Measurements from ENCODE around the gene MOG. TPM values are rescaled to one million over a fixed set of nuclear protein-coding genes. Genes with fewer than 3 reads are reported as not detected.
A peak's percentile ranks its signal among the peaks of the same experiment; 100 is the strongest.

The MOG gene
- total RNA-seq, 2 donors from 2014 or later = not detected

DNA sequence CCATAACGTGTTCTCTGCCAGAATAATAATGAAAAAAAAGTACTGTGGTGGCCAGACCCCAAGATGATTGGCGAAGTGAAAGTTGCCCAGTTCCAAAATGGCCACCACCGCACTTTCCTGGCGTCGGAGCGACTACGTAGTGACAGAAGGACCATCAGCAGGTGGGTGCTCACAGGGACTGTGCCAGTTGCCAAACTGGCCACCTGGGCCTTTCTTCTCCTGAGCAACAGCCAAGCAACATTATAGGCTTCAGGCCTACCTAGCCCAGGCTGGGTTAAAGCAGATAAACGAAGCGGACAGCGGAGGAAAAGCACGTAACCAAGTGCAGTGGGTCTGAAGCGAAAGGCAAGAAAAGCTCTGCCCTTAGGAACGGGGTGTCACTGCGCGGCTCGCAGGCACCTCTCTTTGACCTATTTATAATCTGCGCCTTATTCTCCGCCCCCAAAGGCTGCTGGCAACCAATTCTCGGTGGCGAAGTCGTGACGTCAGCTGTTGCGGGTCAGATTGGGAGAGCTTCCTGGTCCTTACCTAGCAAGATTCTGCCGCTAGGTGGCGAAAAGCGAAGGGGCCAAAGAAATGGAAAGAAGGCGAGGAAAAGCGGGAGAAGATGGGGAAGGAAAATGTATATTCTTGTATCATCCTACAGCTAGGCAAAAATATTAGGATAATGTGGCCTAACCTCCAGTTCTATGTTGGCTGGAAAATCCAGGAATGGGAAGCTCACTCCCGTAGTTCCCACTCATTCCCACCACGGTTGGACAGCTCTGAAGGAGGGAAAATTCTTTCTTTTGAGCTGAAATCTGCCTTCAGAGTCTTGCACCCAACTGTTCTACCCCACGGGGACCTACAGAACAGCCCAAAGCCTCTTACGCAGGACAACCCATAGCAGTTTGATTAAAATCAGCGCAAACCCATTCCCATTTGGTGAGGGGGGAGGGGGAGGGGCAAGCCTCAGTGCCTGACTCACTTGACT is 6.9 kb upstream of the MOG start:
- Mint-ChIP-seq H3K4me1 (peaks cover 10% of the 10 kb centered on the region), H3K9me3 (no peaks in the 10 kb centered on the region), H3K4me3 (peak overlapping the region; percentile 67), H3K27ac (peak overlapping the region; percentile 93), H3K36me3 (ENCODE audit: low read depth) (no peaks in the 10 kb centered on the region), H3K27me3 (ENCODE audit: insufficient read depth) (no peaks in the 10 kb centered on the region)
- no peak overlapping the region for H3K27ac ChIP-seq (ENCODE audit: low read depth, low read length)
- peak overlapping the region; percentile 78 for H3K4me3 ChIP-seq (ENCODE audit: low read length)
- peaks cover 7% of the 10 kb centered on the region for H3K27me3 ChIP-seq (ENCODE audit: control insufficient read depth, insufficient read depth, low read length, poor library complexity, severe bottlenecking)
- DNase-seq = peak; percentile 99
- H3K4me1 ChIP-seq (ENCODE audit: control insufficient read depth, insufficient read depth, low read length) = no peaks in the 10 kb centered on the region
- peak overlapping the region; percentile 41 for H3K9ac ChIP-seq (ENCODE audit: extremely low read depth, low read length, poor library complexity, severe bottlenecking)
- H3K9me3 ChIP-seq (ENCODE audit: control insufficient read depth, low read length) = no peaks in the 10 kb centered on the region
- H3K36me3 ChIP-seq (ENCODE audit: control insufficient read depth, insufficient read depth, low read length) = no peaks in the 10 kb centered on the region
- TF ChIP-seq CTCF (conservative IDR thresholded peaks at IDR 0.05) = peak; percentile 90
- WGBS, 2 experiments (ENCODE audit: insufficient coverage in 1 of 2, insufficient read length in 1 of 2) = 13 to 14% methylated on average over 21 to 33 of the region's 33 CpGs

DNA sequence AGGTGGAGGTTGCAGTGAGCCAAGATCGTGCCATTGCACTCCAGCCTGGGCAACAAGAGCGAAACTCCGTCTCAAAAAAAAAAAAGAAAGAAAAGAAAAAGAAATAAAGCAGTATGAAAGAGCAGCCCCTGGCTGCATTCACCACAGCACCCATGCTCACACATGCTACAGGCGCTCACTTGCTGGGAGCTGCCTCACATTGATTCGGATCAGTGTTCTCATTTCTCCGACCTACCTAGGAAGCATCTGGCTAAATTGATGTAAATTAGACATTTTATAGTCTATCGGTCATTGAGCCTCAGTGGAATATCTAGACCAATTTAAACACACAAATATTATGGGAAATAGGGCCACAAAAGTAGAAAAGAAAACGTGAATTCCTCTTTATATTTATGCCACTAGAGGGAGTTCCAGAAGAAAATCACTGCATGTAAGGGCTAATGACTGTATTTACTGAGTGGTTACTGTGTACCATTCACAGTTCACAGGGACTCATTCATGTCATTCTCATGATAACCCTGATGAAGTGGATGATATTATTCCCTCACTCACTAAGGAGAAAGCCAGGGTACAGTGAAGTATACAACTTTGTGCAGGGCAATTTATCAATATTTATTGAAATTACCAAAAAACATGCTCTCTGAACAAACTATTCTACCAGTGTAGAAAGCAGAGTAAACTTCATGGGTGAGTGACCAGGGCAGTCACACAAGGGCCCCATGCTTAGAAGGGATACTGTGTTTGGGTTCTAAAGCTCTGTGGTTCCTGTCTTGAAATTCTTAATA is 5.3 kb upstream of the MOG start:
- Histone ChIP-seq H3K36me3 (ENCODE audit: control insufficient read depth, insufficient read depth, low read length) (no peaks in the 10 kb centered on the region), H3K9ac (ENCODE audit: extremely low read depth, low read length, poor library complexity, severe bottlenecking) (no peak overlapping the region), H3K9me3 (ENCODE audit: control insufficient read depth, low read length) (no peaks in the 10 kb centered on the region), H3K4me3 (ENCODE audit: low read length) (no peak overlapping the region), H3K27me3 (ENCODE audit: control insufficient read depth, insufficient read depth, low read length, poor library complexity, severe bottlenecking) (peaks cover 19% of the 10 kb centered on the region), H3K4me1 (ENCODE audit: control insufficient read depth, insufficient read depth, low read length) (no peaks in the 10 kb centered on the region), H3K27ac (ENCODE audit: low read depth, low read length) (no peak overlapping the region)
- WGBS, 2 experiments (ENCODE audit: insufficient coverage in 1 of 2, insufficient read length in 1 of 2) = 67 to 76% methylated on average over 5 to 7 of the region's 8 CpGs
- Mint-ChIP-seq H3K27ac (no peak overlapping the region), H3K9me3 (no peaks in the 10 kb centered on the region), H3K27me3 (ENCODE audit: insufficient read depth) (peaks cover 10% of the 10 kb centered on the region), H3K4me1 (peaks cover 20% of the 10 kb centered on the region), H3K36me3 (ENCODE audit: low read depth) (no peaks in the 10 kb centered on the region), H3K4me3 (no peak overlapping the region)
- TF ChIP-seq CTCF (conservative IDR thresholded peaks at IDR 0.05) = peak; percentile 89
- no peak for DNase-seq

- Histone ChIP-seq H3K9me3 (ENCODE audit: control insufficient read depth, low read length) (no peaks in the 10 kb centered on the region), H3K27me3 (ENCODE audit: control insufficient read depth, insufficient read depth, low read length, poor library complexity, severe bottlenecking) (peaks cover 25% of the 10 kb centered on the region), H3K9ac (ENCODE audit: extremely low read depth, low read length, poor library complexity, severe bottlenecking) (no peak overlapping the region), H3K4me3 (ENCODE audit: low read length) (no peak overlapping the region), H3K27ac (ENCODE audit: low read depth, low read length) (no peak overlapping the region), H3K36me3 (ENCODE audit: control insufficient read depth, insufficient read depth, low read length) (no peaks in the 10 kb centered on the region), H3K4me1 (ENCODE audit: control insufficient read depth, insufficient read depth, low read length) (no peaks in the 10 kb centered on the region)
- Mint-ChIP-seq H3K9me3 (no peaks in the 10 kb centered on the region), H3K4me1 (peaks cover 23% of the 10 kb centered on the region), H3K27me3 (ENCODE audit: insufficient read depth) (peaks cover 16% of the 10 kb centered on the region), H3K4me3 (no peak overlapping the region), H3K27ac (no peak overlapping the region), H3K36me3 (ENCODE audit: low read depth) (no peaks in the 10 kb centered on the region)
- peak; percentile 58 for DNase-seq
- TF ChIP-seq CTCF (conservative IDR thresholded peaks at IDR 0.05) = no peak
- WGBS, 2 experiments (ENCODE audit: insufficient coverage in 1 of 2, insufficient read length in 1 of 2) = 86 to 95% methylated on average over 6 to 10 of the region's 10 CpGs
Observed at GRCh38 chr6:29652198-29652584, 4.7 kb upstream of the MOG start.

All from endodermal cell (in vitro differentiated cells).